GM12864 (cell line): ENCODE measurements around the gene FAM13A.

Experiments used
- DNase-seq: peaks from one replicate; pipeline ENCODE4 v3.0.0-alpha.2; 2011; ENCODE audit warnings: low read depth
- H3K4me3 ChIP-seq: 2 replicates; pipeline ENCODE4 v1.5.1; 2011; ENCODE audit warnings: mild to moderate bottlenecking, low read depth, low read length, control low read depth
- TF ChIP-seq, protein P1 (sequence below): IDR thresholded peaks from 2 replicates; pipeline ENCODE4 v1.5.1; 2011; ENCODE audit warnings: low read depth, mild to moderate bottlenecking, moderate library complexity, low read length, control low read depth, inconsistent platforms; ENCODE audit errors: missing control alignments

FAM13A gene

DNA sequence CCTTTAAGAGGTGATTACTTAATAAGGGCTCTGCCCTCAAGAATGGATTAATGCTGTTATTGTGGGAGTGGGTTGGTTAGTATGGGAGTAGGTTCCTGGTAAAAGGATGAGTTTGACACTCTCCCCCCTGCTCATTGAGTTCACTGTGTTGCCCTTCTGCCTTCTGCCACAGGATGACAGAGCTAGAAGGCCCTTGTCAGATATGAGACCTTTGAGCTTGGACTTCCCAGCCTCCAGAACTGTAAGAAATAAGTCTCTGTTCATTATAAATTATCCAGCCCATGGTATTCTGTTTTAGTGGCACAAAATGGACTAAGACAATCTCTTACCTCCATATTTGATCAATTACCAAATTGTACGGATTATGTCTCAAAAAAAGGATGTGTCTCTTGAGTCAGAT, 245.1 kb downstream of the FAM13A start:
- DNase-seq, result no peak
- TF ChIP-seq, protein P1, sequence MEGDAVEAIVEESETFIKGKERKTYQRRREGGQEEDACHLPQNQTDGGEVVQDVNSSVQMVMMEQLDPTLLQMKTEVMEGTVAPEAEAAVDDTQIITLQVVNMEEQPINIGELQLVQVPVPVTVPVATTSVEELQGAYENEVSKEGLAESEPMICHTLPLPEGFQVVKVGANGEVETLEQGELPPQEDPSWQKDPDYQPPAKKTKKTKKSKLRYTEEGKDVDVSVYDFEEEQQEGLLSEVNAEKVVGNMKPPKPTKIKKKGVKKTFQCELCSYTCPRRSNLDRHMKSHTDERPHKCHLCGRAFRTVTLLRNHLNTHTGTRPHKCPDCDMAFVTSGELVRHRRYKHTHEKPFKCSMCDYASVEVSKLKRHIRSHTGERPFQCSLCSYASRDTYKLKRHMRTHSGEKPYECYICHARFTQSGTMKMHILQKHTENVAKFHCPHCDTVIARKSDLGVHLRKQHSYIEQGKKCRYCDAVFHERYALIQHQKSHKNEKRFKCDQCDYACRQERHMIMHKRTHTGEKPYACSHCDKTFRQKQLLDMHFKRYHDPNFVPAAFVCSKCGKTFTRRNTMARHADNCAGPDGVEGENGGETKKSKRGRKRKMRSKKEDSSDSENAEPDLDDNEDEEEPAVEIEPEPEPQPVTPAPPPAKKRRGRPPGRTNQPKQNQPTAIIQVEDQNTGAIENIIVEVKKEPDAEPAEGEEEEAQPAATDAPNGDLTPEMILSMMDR, result no peak
- no peak overlapping the region for H3K4me3 ChIP-seq

DNA sequence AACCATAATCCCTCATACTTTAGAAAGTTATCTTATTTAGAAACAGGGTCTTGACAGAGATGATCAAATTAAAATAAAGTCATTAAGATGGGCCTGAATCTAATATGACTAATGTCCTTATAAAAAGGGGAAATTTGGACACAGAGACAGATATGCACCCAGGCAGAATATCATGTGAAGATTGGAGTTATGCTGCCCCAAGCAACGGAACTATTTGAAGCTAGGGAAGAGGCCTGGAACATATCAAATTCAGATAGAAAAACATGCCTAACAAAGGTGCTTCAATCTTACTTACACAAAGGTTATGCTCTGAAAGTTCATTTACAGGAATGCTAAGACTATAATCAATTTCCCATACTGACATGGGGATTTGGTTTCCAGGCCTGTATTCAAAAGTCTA, 246.7 kb downstream of the FAM13A start:
- DNase-seq, result no peak
- TF ChIP-seq, protein P1, result no peak
- no peak overlapping the region for H3K4me3 ChIP-seq

GRCh38 chr4:88809576-88810219, 247.3 kb downstream of the FAM13A start:
- no peak for DNase-seq
- TF ChIP-seq, protein P1, result no peak
- no peak overlapping the region for H3K4me3 ChIP-seq

DNA sequence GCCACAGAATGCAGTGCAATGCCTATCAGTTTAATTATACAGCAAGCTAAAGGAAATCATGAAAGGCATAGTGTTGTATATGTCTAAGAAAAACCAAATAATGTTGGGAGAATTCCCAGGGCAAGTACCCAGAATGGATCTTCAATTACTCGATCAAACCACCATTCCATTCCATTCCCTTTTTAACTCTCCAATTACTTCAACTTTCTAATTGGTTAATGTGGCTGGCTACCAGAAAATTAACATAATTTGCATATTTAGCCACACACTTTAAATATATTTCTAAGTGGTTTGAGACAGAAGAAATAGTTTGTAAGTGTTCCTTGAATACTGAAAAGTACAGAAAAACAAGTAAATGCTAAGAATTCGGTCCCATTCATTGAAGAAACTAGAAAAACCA, 247.9 kb downstream of the FAM13A start:
- TF ChIP-seq, protein P1, result no peak
- no peak overlapping the region for H3K4me3 ChIP-seq
- DNase-seq, result no peak

GRCh38 chr4:88807499-88807898, 249.5 kb downstream of the FAM13A start:
- no peak overlapping the region for H3K4me3 ChIP-seq
- TF ChIP-seq, protein P1, result no peak
- no peak for DNase-seq

DNA sequence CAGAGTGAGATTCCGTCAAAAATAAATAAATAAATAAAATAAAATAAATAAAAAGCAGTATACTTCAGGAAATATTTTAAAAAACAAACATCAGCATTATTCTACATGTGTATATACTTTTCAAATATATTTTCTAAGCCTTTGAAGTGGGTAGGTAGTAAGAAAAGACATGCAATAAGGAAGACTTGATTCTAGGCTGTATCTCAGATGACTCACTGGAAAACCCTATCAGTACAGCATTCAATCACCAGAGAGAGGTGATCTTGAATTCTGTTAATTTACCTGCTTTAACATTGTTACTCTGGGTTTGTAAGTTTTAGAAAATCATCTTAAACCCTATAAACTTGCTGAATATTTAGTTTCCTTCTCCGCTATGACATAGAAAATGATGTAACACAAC, 252.8 kb downstream of the FAM13A start:
- DNase-seq, result no peak
- H3K4me3 ChIP-seq, result no peak overlapping the region
- TF ChIP-seq, protein P1, result no peak

DNA sequence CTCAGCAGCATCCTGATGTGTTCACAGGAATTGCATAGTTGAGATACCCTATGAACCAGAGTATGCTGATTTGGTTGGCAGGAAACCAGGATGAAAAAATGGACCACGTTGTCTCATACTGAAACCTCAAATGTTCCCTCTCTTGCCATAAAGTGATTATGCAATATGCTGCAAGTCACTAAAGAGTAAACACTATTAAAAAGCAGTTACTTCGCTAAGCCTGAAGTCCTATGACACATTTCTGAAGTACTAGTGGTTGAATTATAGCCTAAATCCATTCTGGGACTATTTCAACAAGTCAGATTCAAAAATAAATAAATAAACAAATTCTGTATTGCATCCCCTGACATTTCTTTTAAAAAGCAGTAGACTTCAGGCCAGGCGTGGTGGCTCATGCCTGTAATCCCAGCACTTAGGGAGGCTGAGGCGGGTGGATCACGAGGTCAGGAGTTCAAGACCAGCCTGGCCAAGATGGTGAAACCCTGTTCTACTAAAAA, 253.3 kb downstream of the FAM13A start:
- DNase-seq, result no peak
- TF ChIP-seq, protein P1, result no peak
- H3K4me3 ChIP-seq, result no peak overlapping the region
